NCI-H460 (cell line): ENCODE results near the gene MT1H. TPM values are rescaled to one million over a fixed set of nuclear protein-coding genes. Genes with fewer than 3 reads are reported as not detected.
"Not testable (repeated sequence)": the region's sequence is repeated elsewhere in the genome, so short reads cannot be mapped to it uniquely, and the experiment has no call there.

Source experiments
- DNase-seq: peaks from one replicate; pipeline ENCODE4 v3.0.0-alpha.2; 2016; ENCODE audit warnings: low read depth; ENCODE audit errors: extremely low read depth
- total RNA-seq: library from RNA; depleted of rRNA; stranded (reverse); fragments of >200 nt; shearing (Covaris generic); gene quantifications from 2 replicates; pipeline ENCODE4 v1.2.3, GENCODE V29; 2014; rRNA removed

The MT1H gene
- total RNA-seq, 1 experiment from 2014 or later: not detected

- DNase-seq: no peak
Observed at GRCh38 chr16:56711862-56712261, 42.2 kb downstream of the MT1H start.

- DNase-seq: no peak
Observed at GRCh38 chr16:56713794-56714193, 44.2 kb downstream of the MT1H start.

- DNase-seq: no peak
Observed at GRCh38 chr16:56715126-56715525, 45.5 kb downstream of the MT1H start.

- DNase-seq: no peak
Observed at GRCh38 chr16:56716761-56717160, 47.1 kb downstream of the MT1H start.

GRCh38 chr16:56717532-56717931, 47.9 kb downstream of the MT1H start:
- not testable (repeated sequence) for DNase-seq

Other genes starting within 250 kb of the MT1H start
- gene AMFR, start 244.3 kb upstream of the MT1H start, total RNA-seq: 197 and 209 TPM in 2 replicates
- 115 and 140 TPM in 2 replicates for gene NUDT21, start 218.5 kb upstream of the MT1H start, total RNA-seq
- 121 and 132 TPM in 2 replicates for gene OGFOD1, start 218.3 kb upstream of the MT1H start, total RNA-seq
- 67.3 and 75.3 TPM in 2 replicates for gene BBS2, start 149.8 kb upstream of the MT1H start, total RNA-seq
- gene MT4, start 104.7 kb upstream of the MT1H start, total RNA-seq: not detected in 2 replicates
- not detected in 2 replicates for gene MT3, start 80.3 kb upstream of the MT1H start, total RNA-seq
- 83.8 and 113 TPM in 2 replicates for gene MT2A, start 61.2 kb upstream of the MT1H start, total RNA-seq
- gene MT1E, start 44.0 kb upstream of the MT1H start, total RNA-seq: 2.3 TPM in 1 of 2 replicates, not detected in the other
- gene MT1M, start 37.2 kb upstream of the MT1H start, total RNA-seq: not detected in 2 replicates
- 19.4 and 32.8 TPM in 2 replicates for gene MT1A, start 31.1 kb upstream of the MT1H start, total RNA-seq
- not detected in 2 replicates for gene MT1B, start 17.9 kb upstream of the MT1H start, total RNA-seq
- 0.72 and 0.97 TPM in 2 replicates for gene MT1F, start 11.9 kb upstream of the MT1H start, total RNA-seq
- gene MT1G, start 1.7 kb upstream of the MT1H start, total RNA-seq: not detected in 2 replicates
- 5.6 and 11.3 TPM in 2 replicates for gene MT1X, start 12.7 kb downstream of the MT1H start, total RNA-seq
- gene NUP93, start 60.3 kb downstream of the MT1H start, total RNA-seq: 78.1 and 87.7 TPM in 2 replicates
- not detected in 2 replicates for gene SLC12A3, start 195.4 kb downstream of the MT1H start, total RNA-seq